GM13976 (cell line): Measurements from ENCODE around the gene LIPT2.

Experiments
- DNase-seq: peaks from one replicate; pipeline ENCODE4 v3.0.0; 2012; ENCODE audit warnings: low spot score
- CTCF ChIP-seq: IDR thresholded peaks from 2 replicates; pipeline ENCODE4 v1.5.1; 2012; ENCODE audit warnings: borderline replicate concordance, mild to moderate bottlenecking; ENCODE audit not compliant: insufficient read depth; ENCODE audit errors: extremely low read depth, missing control alignments, control extremely low read depth
- in situ Hi-C: fragments of 300-500 bp; cut with MboI; formaldehyde crosslinking; loops from one replicate; pipeline ENCODE4 v1.12.0; 2022; ENCODE audit warnings: low sequenced_read_pairs, mixed read lengths, inconsistent platforms; ENCODE audit not compliant: unreplicated experiment

Gene LIPT2

DNA sequence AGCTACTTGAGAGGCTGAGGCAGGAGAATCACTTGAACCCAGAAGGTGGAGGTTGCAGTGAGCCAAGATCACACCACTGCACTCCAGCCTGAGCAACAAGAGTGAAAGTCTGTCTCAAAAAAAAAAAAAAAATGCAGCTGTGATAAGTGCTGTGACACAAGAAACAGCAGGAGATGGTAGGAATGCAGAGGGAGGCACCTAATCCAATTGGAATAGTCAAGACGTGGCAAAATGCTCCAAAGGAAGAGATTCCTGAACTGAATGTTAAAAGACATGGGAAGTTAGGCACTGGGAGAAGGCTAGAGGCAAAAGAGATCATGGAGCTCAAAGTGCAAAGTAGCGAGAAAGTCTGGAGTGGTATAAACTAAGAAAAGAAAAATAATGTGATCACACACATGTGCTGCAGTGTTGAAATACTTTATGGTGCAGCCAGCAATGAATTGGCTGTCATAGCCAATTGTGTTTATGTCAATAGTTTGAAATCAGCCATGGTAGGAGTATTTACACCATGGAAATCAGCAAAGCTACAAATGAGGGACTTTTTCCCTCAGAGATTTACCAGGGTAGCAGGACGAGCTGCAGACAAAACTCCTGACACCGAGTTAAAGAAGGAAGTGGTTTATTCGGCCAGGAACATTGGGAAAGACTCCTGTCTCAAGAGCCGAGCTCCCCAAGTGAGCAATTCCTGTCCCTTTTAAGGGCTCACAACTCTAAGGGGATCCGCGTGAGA lies 40.9 kb upstream of the LIPT2 start:
- in situ Hi-C loops, result no loop called here
- no peak for DNase-seq
- TF ChIP-seq CTCF, result no peak

GRCh38 chr11:74533421-74533820 lies 39.9 kb upstream of the LIPT2 start:
- no peak for DNase-seq
- no peak for TF ChIP-seq CTCF
- in situ Hi-C loops, result no loop called here

DNA sequence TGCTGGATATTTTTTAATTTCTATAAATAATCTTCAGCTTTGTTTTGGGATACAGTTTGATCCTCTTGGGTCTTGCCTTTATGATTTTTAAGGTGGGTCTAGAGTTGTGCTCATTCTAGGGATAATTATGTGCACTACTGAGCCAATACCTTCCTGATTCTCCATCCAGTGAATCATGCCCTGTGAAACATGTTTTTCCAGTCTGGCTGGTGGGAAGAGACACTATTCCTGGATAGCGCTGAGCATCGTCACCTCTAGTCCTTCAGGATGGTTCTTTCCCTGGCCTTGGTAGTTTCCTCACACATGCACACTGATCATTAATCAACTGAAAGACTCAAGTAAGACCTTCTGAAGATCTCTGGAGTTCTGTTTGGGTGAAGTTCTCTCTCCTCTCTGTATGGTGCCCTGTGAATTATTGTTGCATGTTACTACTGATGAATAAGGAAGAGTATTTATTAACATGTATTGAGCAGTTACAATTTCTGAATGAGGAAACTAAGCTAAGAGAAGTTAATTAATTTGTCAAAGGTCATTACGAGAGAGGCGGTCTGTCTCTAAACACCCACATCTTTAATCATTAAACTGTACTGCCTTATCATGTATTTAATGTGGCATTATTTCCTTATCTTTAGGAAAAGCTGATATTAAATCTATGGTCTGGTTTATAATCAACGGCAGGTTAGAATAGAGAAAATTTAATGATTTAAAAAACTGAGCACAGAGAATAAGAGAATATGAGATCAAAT lies 39.1 kb upstream of the LIPT2 start:
- no peak for DNase-seq
- no peak for TF ChIP-seq CTCF
- in situ Hi-C loops, result no loop called here

GRCh38 chr11:74524978-74525377 lies 31.5 kb upstream of the LIPT2 start:
- in situ Hi-C loops, result no loop called here
- DNase-seq, result no peak
- no peak for TF ChIP-seq CTCF

GRCh38 chr11:74524501-74524900 lies 31.0 kb upstream of the LIPT2 start:
- in situ Hi-C loops, result no loop called here
- no peak for TF ChIP-seq CTCF
- DNase-seq, result no peak

- no peak for DNase-seq
- TF ChIP-seq CTCF, result no peak
- in situ Hi-C loops, result no loop called here
Observed at GRCh38 chr11:74522776-74523175, 29.3 kb upstream of the LIPT2 start.
